H1 (cell line): Measurements from ENCODE around the gene PPM1F. TPM values are rescaled to one million over a fixed set of nuclear protein-coding genes. Genes with fewer than 3 reads are reported as not detected.

Experiments
- CTCF ChIA-PET: fragments of 300-600 bp; sonication (Branson Sonifier 250); formaldehyde crosslinking; loops from one replicate; lab custom pipeline; 2021; ENCODE audit not compliant: partially characterized antibody; lab: Charles Lee
- POLR2A ChIA-PET: fragments of 300-600 bp; sonication (Branson Sonifier 250); formaldehyde crosslinking; loops from one replicate; lab custom pipeline; 2021; ENCODE audit warnings: inconsistent platforms; ENCODE audit not compliant: partially characterized antibody; lab: Charles Lee
- DNase-seq, 2 experiments: peaks; one replicate each; pipeline versions ENCODE4 v3.0.0 to v3.0.0-alpha.2; 2010 to 2022; ENCODE audit warnings: low spot score in 2 of 2, low read depth in 1 of 2, mixed read lengths in 1 of 2
- FAIRE-seq: peaks from 2 replicates; lab custom pipeline; 2011; peaks lifted over from hg19 to GRCh38; lab: Jason Lieb, UNC
- H2AFZ ChIP-seq: 2 replicates; pipeline ENCODE4 v1.8.1; 2012; ENCODE audit warnings: low read length, inconsistent platforms
- H2AK5ac ChIP-seq: 2 replicates; pipeline ENCODE4 v1.6.1; 2013; ENCODE audit warnings: low read depth, low read length
- H2BK120ac ChIP-seq: replicated peaks from 2 replicates; pipeline ENCODE3; 2013; ENCODE audit warnings: low read depth, low read length, inconsistent platforms
- H2BK12ac ChIP-seq: 2 replicates; pipeline ENCODE4 v1.6.1; 2013; ENCODE audit warnings: low read depth, low read length
- H2BK15ac ChIP-seq: 2 replicates; pipeline ENCODE4 v1.6.1; 2013; ENCODE audit warnings: low read length
- H2BK20ac ChIP-seq: 2 replicates; pipeline ENCODE4 v1.6.1; 2013; ENCODE audit warnings: low read length
- H2BK5ac ChIP-seq: 2 replicates; pipeline ENCODE4 v1.6.1; 2013; ENCODE audit warnings: low read depth, low read length
- H3K14ac ChIP-seq: 2 replicates; pipeline ENCODE4 v1.6.1; 2013; ENCODE audit warnings: inconsistent platforms; ENCODE audit not compliant: insufficient read length
- H3K18ac ChIP-seq: 2 replicates; pipeline ENCODE4 v1.6.1; 2013; ENCODE audit warnings: low read length; ENCODE audit errors: extremely low read depth
- H3K23ac ChIP-seq: 2 replicates; pipeline ENCODE4 v1.6.1; 2013; ENCODE audit warnings: inconsistent platforms; ENCODE audit not compliant: insufficient read length
- H3K23me2 ChIP-seq: 2 replicates; pipeline ENCODE4 v1.6.1; 2013; ENCODE audit warnings: low read depth, low read length
- H3K27ac ChIP-seq: 2 replicates; pipeline ENCODE4 v1.6.1; 2011; ENCODE audit warnings: low read depth, low read length, inconsistent platforms
- H3K27me3 ChIP-seq, 4 experiments: replicated peaks in 1 of 4; 1 replicate in 1 of 4; 2 replicates in 3 of 4; pipeline versions ENCODE4 v1.6.1 to v1.8.1; 2011 to 2013; ENCODE audit warnings: low read length in 3 of 4, mild to moderate bottlenecking in 3 of 4, inconsistent platforms in 2 of 4, mixed read lengths in 2 of 4, moderate library complexity in 1 of 4; ENCODE audit not compliant: control insufficient read depth in 3 of 4, insufficient read depth in 3 of 4; ENCODE audit errors: extremely low read depth in 1 of 4
- H3K36me3 ChIP-seq, 4 experiments: 2 replicates each; pipeline versions ENCODE4 v1.6.1 to v1.8.1; 2011 to 2013; ENCODE audit warnings: mild to moderate bottlenecking in 4 of 4, low read length in 3 of 4, moderate library complexity in 2 of 4, control low read depth in 1 of 4, inconsistent platforms in 1 of 4; ENCODE audit not compliant: insufficient read depth in 4 of 4, control insufficient read depth in 2 of 4
- H3K4ac ChIP-seq: replicated peaks from 2 replicates; pipeline ENCODE3; 2013; ENCODE audit warnings: low read length, low read depth, mixed read lengths, inconsistent platforms; ENCODE audit not compliant: insufficient read length
- H3K4me1 ChIP-seq, 4 experiments: replicated peaks in 1 of 4; 1 replicate in 1 of 4; 2 replicates in 3 of 4; pipeline versions ENCODE4 v1.6.1 to v1.8.1; 2011 to 2013; ENCODE audit warnings: low read length in 3 of 4, inconsistent platforms in 2 of 4, mixed read lengths in 1 of 4; ENCODE audit not compliant: insufficient read depth in 4 of 4, control insufficient read depth in 3 of 4
- H3K4me2 ChIP-seq, 2 experiments: 2 replicates each; pipeline versions ENCODE4 v1.6.1 to v1.8.1; 2011 to 2013; ENCODE audit warnings: low read depth in 2 of 2, low read length in 2 of 2, control low read depth in 1 of 2, inconsistent platforms in 1 of 2, mild to moderate bottlenecking in 1 of 2; ENCODE audit not compliant: insufficient read depth in 1 of 2
- H3K4me3 ChIP-seq, 4 experiments: fragments of 200-600, 300-600 bp in 1 of 4; sonication (generic), shearing (Covaris generic), sonication (Bioruptor Twin) in 1 of 4; 2 replicates each; pipeline versions ENCODE4 v1.5.1 to v1.8.1; 2011 to 2016; ENCODE audit warnings: low read length in 4 of 4, low read depth in 3 of 4, control low read depth in 2 of 4, inconsistent platforms in 2 of 4, mild to moderate bottlenecking in 2 of 4, mixed read lengths in 1 of 4, moderate library complexity in 1 of 4; ENCODE audit not compliant: insufficient read depth in 2 of 4; ENCODE audit errors: extremely low read depth in 1 of 4
- H3K56ac ChIP-seq: replicated peaks from 2 replicates; pipeline ENCODE3; 2013; ENCODE audit warnings: low read depth, mild to moderate bottlenecking, mixed read lengths, low read length, inconsistent platforms; ENCODE audit not compliant: insufficient read length
- H3K79me1 ChIP-seq: 2 replicates; pipeline ENCODE4 v1.6.1; 2013; ENCODE audit warnings: low read depth, low read length, control low read depth
- H3K79me2 ChIP-seq, 2 experiments: 2 replicates each; pipeline versions ENCODE4 v1.6.1 to v1.8.1; 2012 to 2013; ENCODE audit warnings: low read length in 2 of 2, mild to moderate bottlenecking in 2 of 2, inconsistent platforms in 1 of 2; ENCODE audit not compliant: insufficient read depth in 2 of 2, control insufficient read depth in 1 of 2
- H3K9ac ChIP-seq, 4 experiments: replicated peaks in 1 of 4; 1 replicate in 1 of 4; 2 replicates in 3 of 4; pipeline versions ENCODE4 v1.6.1 to v1.8.1; 2011 to 2013; ENCODE audit warnings: low read depth in 3 of 4, low read length in 3 of 4, control low read depth in 2 of 4, mild to moderate bottlenecking in 2 of 4, moderate library complexity in 2 of 4, inconsistent platforms in 1 of 4; ENCODE audit errors: extremely low read depth in 1 of 4
- H3K9me3 ChIP-seq, 2 experiments: 2 replicates each; pipeline versions ENCODE4 v1.6.1 to v1.8.1; 2012 to 2013; ENCODE audit warnings: mild to moderate bottlenecking in 2 of 2, moderate library complexity in 2 of 2, control low read depth in 1 of 2, inconsistent platforms in 1 of 2, low read depth in 1 of 2, low read length in 1 of 2, mixed read lengths in 1 of 2; ENCODE audit not compliant: insufficient read depth in 2 of 2
- H4K20me1 ChIP-seq, 2 experiments: replicated peaks in 1 of 2; 2 replicates each; pipeline versions ENCODE3 to v1.8.1; 2011 to 2013; ENCODE audit warnings: inconsistent platforms in 2 of 2, low read length in 2 of 2, mild to moderate bottlenecking in 1 of 2; ENCODE audit not compliant: insufficient read depth in 2 of 2, control insufficient read depth in 1 of 2
- H4K5ac ChIP-seq: 2 replicates; pipeline ENCODE4 v1.6.1; 2013; ENCODE audit warnings: low read length, low read depth, mixed read lengths, inconsistent platforms; ENCODE audit not compliant: insufficient read length
- H4K8ac ChIP-seq: 2 replicates; pipeline ENCODE4 v1.8.0; 2013; ENCODE audit warnings: mild to moderate bottlenecking, moderate library complexity, low read length, inconsistent platforms; ENCODE audit not compliant: insufficient read depth; ENCODE audit errors: extremely low read depth
- H4K91ac ChIP-seq: replicated peaks from 2 replicates; pipeline ENCODE3; 2013; ENCODE audit warnings: low read length, mixed read lengths, inconsistent platforms; ENCODE audit not compliant: insufficient read length
- CEBPB ChIP-seq: IDR thresholded peaks from 2 replicates; pipeline ENCODE4 v1.6.1; 2012; ENCODE audit warnings: low read depth, low read length
- CHD2 ChIP-seq: IDR thresholded peaks from 2 replicates; pipeline ENCODE4 v1.6.1; 2012; ENCODE audit warnings: low read length, improper control_type of control experiment
- EGR1 ChIP-seq: IDR thresholded peaks from 2 replicates; pipeline ENCODE4 v1.6.1; 2011; ENCODE audit warnings: low read depth, low read length, borderline replicate concordance
- GABPA ChIP-seq: IDR thresholded peaks from 2 replicates; pipeline ENCODE4 v1.6.1; 2011; ENCODE audit warnings: mild to moderate bottlenecking, low read length, moderate library complexity, borderline replicate concordance; ENCODE audit not compliant: insufficient read depth
- HDAC6 ChIP-seq: IDR thresholded peaks from one replicate; pipeline ENCODE4 v1.7.1; 2012; ENCODE audit warnings: low read depth, mild to moderate bottlenecking, inconsistent platforms, low read length, moderate library complexity
- MAFK ChIP-seq: IDR thresholded peaks from 2 replicates; pipeline ENCODE4 v1.6.1; 2012; ENCODE audit warnings: low read depth, mild to moderate bottlenecking, improper control_type of control experiment, low read length
- PHF8 ChIP-seq: fragments of 200-600 bp; sonication (generic); conservative IDR thresholded peaks from 2 replicates; pipeline ENCODE4 v1.7.1; 2012; ENCODE audit warnings: low read depth, mild to moderate bottlenecking, inconsistent platforms, low read length, moderate library complexity
- POLR2AphosphoS5 ChIP-seq: IDR thresholded peaks from 2 replicates; pipeline ENCODE4 v1.6.1; 2011; ENCODE audit warnings: low read depth, low read length
- SAP30 ChIP-seq: fragments of 300-600 bp; sonication (generic); IDR thresholded peaks from 2 replicates; pipeline ENCODE4 v1.7.1; 2012; ENCODE audit warnings: low read length, moderate library complexity, mild to moderate bottlenecking, inconsistent platforms; ENCODE audit not compliant: insufficient read depth, insufficient replicate concordance
- SIRT6 ChIP-seq: IDR thresholded peaks from one replicate; pipeline ENCODE4 v1.7.1; 2012; ENCODE audit warnings: low read length, inconsistent platforms
- SP4 ChIP-seq: IDR thresholded peaks from 2 replicates; pipeline ENCODE4 v1.6.1; 2012; ENCODE audit warnings: low read length, inconsistent platforms
- SRF ChIP-seq: IDR thresholded peaks from 2 replicates; pipeline ENCODE4 v1.6.1; 2011; ENCODE audit warnings: mild to moderate bottlenecking, low read depth, low read length, moderate library complexity
- TEAD4 ChIP-seq: IDR thresholded peaks from 2 replicates; pipeline ENCODE4 v1.6.1; 2012; ENCODE audit warnings: low read depth, low read length, inconsistent platforms, mixed read lengths
- USF2 ChIP-seq: IDR thresholded peaks from 2 replicates; pipeline ENCODE4 v1.6.1; 2011; ENCODE audit warnings: low read length, improper control_type of control experiment
- WGBS, 2 experiments: shearing (Covaris generic) in 1 of 2; methylation state at CpG; one replicate each; pipeline versions ENCODE4 v1.1.6 to v1.1.7; 2013 to 2015; ENCODE audit warnings: low lambda C conversion rate in 2 of 2, mixed read lengths in 2 of 2, inconsistent platforms in 1 of 2, low coverage in 1 of 2, missing lambda C conversion rate in 1 of 2; ENCODE audit not compliant: insufficient replicate concordance in 2 of 2, insufficient coverage in 1 of 2, insufficient read length in 1 of 2; ENCODE audit errors: extremely low coverage in 1 of 2, missing lambda C conversion rate in 1 of 2; 5-methylcytosine and 5-hydroxymethylcytosine counted together
- polyA plus RNA-seq, 7 experiments: library from polyadenylated mRNA; depleted of rRNA in 3 of 7; stranded (reverse) in 5 of 7; unstranded in 2 of 7; fragments of >200 nt in 5 of 7; fragments of 200-250 nt in 2 of 7; gene quantifications; 1 replicate in 5 of 7; 2 replicates in 1 of 7; 4 replicates in 1 of 7; pipeline versions ENCODE4 v1.2.1 to v1.2.3, GENCODE V29; 2011 to 2013; ENCODE audit warnings: missing spikeins in 2 of 7, mixed read lengths in 2 of 7
- total RNA-seq: library from RNA; stranded (reverse); fragmentation: NEBNext Ultra II Directional; extraction: Animal tissue kit (Norgen Biotek cat#: 25700); gene quantifications from 2 replicates; pipeline ENCODE4 v1.2.1, GENCODE V29; 2021

The PPM1F gene
- total and polyA plus RNA-seq, 2 of the 8 experiments (the other 6 are each of a cell fraction or from before 2014, with no cell fraction given) = 12.4 to 22.8 TPM

- H2BK120ac ChIP-seq = no peak overlapping the region
- no peaks in the 10 kb centered on the region for H3K9me3 ChIP-seq
- H4K91ac ChIP-seq = no peak overlapping the region
- peaks cover 0 to 2% of the 10 kb centered on the region in 2 experiments for H4K20me1 ChIP-seq
- ChIA-PET CTCF (interaction anchor here (0.6 to 7.4 kb wide), 22 partner anchors 11 to 291 kb away, joined by 3 to 60 read pairs (median 4); partner anchors contain the start of genes PPIL2 and PPM1F), POLR2A (interaction anchor here (1.0 to 1.9 kb wide), 9 partner anchors 13 to 273 kb away, joined by 3 to 8 read pairs (median 4); partner anchors contain the start of genes MAPK1, PPIL2 and YPEL1)
- H3K4ac ChIP-seq = no peak overlapping the region
- H4K8ac ChIP-seq = no peak overlapping the region
- H3K79me2 ChIP-seq = no peaks in the 10 kb centered on the region
- no peaks in the 10 kb centered on the region for H3K27me3 ChIP-seq
- no peaks in the 10 kb centered on the region for H3K79me1 ChIP-seq
- H2BK15ac ChIP-seq = no peak overlapping the region
- H3K4me3 ChIP-seq = peak overlapping the region in 1 of 4 experiments; percentile 77; a peak in 2 of 8 replicates
- no peak overlapping the region for H3K27ac ChIP-seq
- H2BK12ac ChIP-seq = no peak overlapping the region
- H4K5ac ChIP-seq = no peak overlapping the region
- H3K23ac ChIP-seq = no peak overlapping the region
- H3K18ac ChIP-seq = no peak overlapping the region
- no peak overlapping the region for H3K56ac ChIP-seq
- no peak overlapping the region for H2AK5ac ChIP-seq
- H2BK20ac ChIP-seq = no peak overlapping the region
- no peaks in the 10 kb centered on the region for H3K23me2 ChIP-seq
- 0 out of 2 replicates have a peak overlapping the region, but pooled peaks have one; percentile 31 for H2BK5ac ChIP-seq
- peaks cover 0 to 7% (median under 1%) of the 10 kb centered on the region in 4 experiments; a peak in 4 of 7 replicates for H3K4me1 ChIP-seq
- no peak overlapping the region for H3K14ac ChIP-seq
- no peaks in the 10 kb centered on the region for H3K36me3 ChIP-seq
- H3K9ac ChIP-seq = no peak overlapping the region
- 83% methylated on average over 11 of the region's 11 CpGs; no CpG with 5 or more reads in 1 of the 2 experiments for WGBS, 2 experiments
- H2AFZ ChIP-seq = no peak overlapping the region
- FAIRE-seq = no peak
- DNase-seq = no peak
- H3K4me2 ChIP-seq = no peak overlapping the region
- no peak for TF ChIP-seq POLR2AphosphoS5
- TF ChIP-seq USF2 = no peak
- TF ChIP-seq HDAC6 = no peak
- TF ChIP-seq CEBPB = no peak
- no peak for TF ChIP-seq GABPA
- no peak for TF ChIP-seq TEAD4
- no peak for TF ChIP-seq SP4
- no peak for TF ChIP-seq SAP30
- no peak for TF ChIP-seq EGR1
- no peak for TF ChIP-seq PHF8
- no peak for TF ChIP-seq SIRT6
- TF ChIP-seq SRF = no peak
- no peak for TF ChIP-seq CHD2
- TF ChIP-seq MAFK = no peak
These were observed 13.7 kb downstream of the PPM1F start for GRCh38 chr22:21938906-21939305.
